Kidney (tissue), 14 donors: ENCODE data around the gene PAX5. TPM values are rescaled to one million over a fixed set of nuclear protein-coding genes. Genes with fewer than 3 reads are reported as not detected.

ENCODE experiments used
- DNase-seq, 5 donors: peaks; one replicate each; pipeline ENCODE4 v3.0.0-alpha.2; 2013 to 2020
- FAIRE-seq: peaks from 2 replicates; lab custom pipeline; 2012; peaks lifted over from hg19 to GRCh38; lab: Jason Lieb, UNC
- H3K27ac ChIP-seq, 2 donors: one replicate each; pipeline ENCODE4 v1.7.0; 2013; ENCODE audit warnings: low read depth in 2 of 2, low read length in 2 of 2, inconsistent platforms in 1 of 2
- H3K27me3 ChIP-seq: one replicate; pipeline ENCODE4 v1.7.1; 2013; ENCODE audit warnings: low read length, inconsistent platforms; ENCODE audit not compliant: control insufficient read depth, insufficient read depth
- H3K36me3 ChIP-seq, 3 donors: one replicate each; pipeline versions ENCODE4 v1.7.0 to v1.7.1; 2013; ENCODE audit warnings: low read length in 3 of 3, control low read depth in 1 of 3, inconsistent platforms in 1 of 3; ENCODE audit not compliant: insufficient read depth in 3 of 3, control insufficient read depth in 2 of 3
- H3K4me1 ChIP-seq, 3 donors: one replicate each; pipeline versions ENCODE4 v1.7.0 to v1.7.1; 2013; ENCODE audit warnings: low read length in 3 of 3, inconsistent platforms in 1 of 3, low read depth in 1 of 3; ENCODE audit not compliant: control insufficient read depth in 2 of 3, insufficient read depth in 2 of 3
- H3K4me3 ChIP-seq, 3 donors: one replicate each; pipeline versions ENCODE4 v1.7.0 to v1.8.1; 2013; ENCODE audit warnings: low read length in 3 of 3, control low read depth in 1 of 3, inconsistent platforms in 1 of 3
- H3K9ac ChIP-seq, 3 donors: one replicate each; pipeline versions ENCODE4 v1.7.0 to v1.7.1; 2013; ENCODE audit warnings: low read length in 3 of 3, control low read depth in 1 of 3, inconsistent platforms in 1 of 3
- H3K9me3 ChIP-seq, 3 donors: one replicate each; pipeline versions ENCODE4 v1.7.0 to v1.7.1; 2013; ENCODE audit warnings: low read length in 3 of 3, control low read depth in 1 of 3, inconsistent platforms in 1 of 3; ENCODE audit not compliant: control insufficient read depth in 2 of 3, insufficient read depth in 1 of 3
- intact Hi-C: fragments of 100-400 bp; cut with DNase I; formaldehyde crosslinking; loops from one replicate; pipeline ENCODE4 v1.11.1; 2022
- polyA plus RNA-seq: library from polyadenylated mRNA; stranded (reverse); fragments of 350-450 nt; fragmentation: Illumina TruSeq; extraction: RNeasy Lipid Tissue Mini Kit (QIAGEN cat#74804); gene quantifications from one replicate; pipeline ENCODE4 v1.2.3, GENCODE V29; 2014; ENCODE audit warnings: low read depth, low replicate concordance; ENCODE audit not compliant: insufficient read depth
- total RNA-seq: library from RNA; stranded (reverse); fragmentation: NEBNext Ultra II Directional; extraction: Animal tissue kit (Norgen Biotek cat#: 25700); gene quantifications from one replicate; pipeline ENCODE4 v1.2.1, GENCODE V29; 2021
- TF ChIP-seq, protein P1 (sequence below): IDR thresholded peaks from 3 replicates; pipeline ENCODE4 v1.5.1; 2012; ENCODE audit warnings: mild to moderate bottlenecking, moderate library complexity, borderline replicate concordance; ENCODE audit not compliant: insufficient read depth; ENCODE audit errors: extremely low read depth
- donor health status: control.
- donor health status: control.
- donor health status: control.
- donor health status: control.
- donor health status: control.
- donor health status: DM: yes; HTN: yes; CAD: no.
- donor health status: Normal renal cell carcinoma (clear cell type).

Gene PAX5
- total and polyA plus RNA-seq, 2 donors from 2014 or later = 2.7 TPM; not detected in 1

GRCh38 chr9:36905101-36906066, 128.7 kb downstream of the PAX5 start:
- no peaks in the 10 kb centered on the region for H3K36me3 ChIP-seq
- no peaks in the 10 kb centered on the region for H3K27me3 ChIP-seq
- H3K27ac ChIP-seq = no peak overlapping the region
- no peak for DNase-seq
- intact Hi-C loops = no loop called here
- no peak overlapping the region for H3K4me3 ChIP-seq
- H3K9ac ChIP-seq = no peak overlapping the region
- TF ChIP-seq, protein P1, sequence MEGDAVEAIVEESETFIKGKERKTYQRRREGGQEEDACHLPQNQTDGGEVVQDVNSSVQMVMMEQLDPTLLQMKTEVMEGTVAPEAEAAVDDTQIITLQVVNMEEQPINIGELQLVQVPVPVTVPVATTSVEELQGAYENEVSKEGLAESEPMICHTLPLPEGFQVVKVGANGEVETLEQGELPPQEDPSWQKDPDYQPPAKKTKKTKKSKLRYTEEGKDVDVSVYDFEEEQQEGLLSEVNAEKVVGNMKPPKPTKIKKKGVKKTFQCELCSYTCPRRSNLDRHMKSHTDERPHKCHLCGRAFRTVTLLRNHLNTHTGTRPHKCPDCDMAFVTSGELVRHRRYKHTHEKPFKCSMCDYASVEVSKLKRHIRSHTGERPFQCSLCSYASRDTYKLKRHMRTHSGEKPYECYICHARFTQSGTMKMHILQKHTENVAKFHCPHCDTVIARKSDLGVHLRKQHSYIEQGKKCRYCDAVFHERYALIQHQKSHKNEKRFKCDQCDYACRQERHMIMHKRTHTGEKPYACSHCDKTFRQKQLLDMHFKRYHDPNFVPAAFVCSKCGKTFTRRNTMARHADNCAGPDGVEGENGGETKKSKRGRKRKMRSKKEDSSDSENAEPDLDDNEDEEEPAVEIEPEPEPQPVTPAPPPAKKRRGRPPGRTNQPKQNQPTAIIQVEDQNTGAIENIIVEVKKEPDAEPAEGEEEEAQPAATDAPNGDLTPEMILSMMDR = no peak
- no peaks in the 10 kb centered on the region for H3K9me3 ChIP-seq
- no peak for FAIRE-seq
- no peaks in the 10 kb centered on the region for H3K4me1 ChIP-seq

DNA sequence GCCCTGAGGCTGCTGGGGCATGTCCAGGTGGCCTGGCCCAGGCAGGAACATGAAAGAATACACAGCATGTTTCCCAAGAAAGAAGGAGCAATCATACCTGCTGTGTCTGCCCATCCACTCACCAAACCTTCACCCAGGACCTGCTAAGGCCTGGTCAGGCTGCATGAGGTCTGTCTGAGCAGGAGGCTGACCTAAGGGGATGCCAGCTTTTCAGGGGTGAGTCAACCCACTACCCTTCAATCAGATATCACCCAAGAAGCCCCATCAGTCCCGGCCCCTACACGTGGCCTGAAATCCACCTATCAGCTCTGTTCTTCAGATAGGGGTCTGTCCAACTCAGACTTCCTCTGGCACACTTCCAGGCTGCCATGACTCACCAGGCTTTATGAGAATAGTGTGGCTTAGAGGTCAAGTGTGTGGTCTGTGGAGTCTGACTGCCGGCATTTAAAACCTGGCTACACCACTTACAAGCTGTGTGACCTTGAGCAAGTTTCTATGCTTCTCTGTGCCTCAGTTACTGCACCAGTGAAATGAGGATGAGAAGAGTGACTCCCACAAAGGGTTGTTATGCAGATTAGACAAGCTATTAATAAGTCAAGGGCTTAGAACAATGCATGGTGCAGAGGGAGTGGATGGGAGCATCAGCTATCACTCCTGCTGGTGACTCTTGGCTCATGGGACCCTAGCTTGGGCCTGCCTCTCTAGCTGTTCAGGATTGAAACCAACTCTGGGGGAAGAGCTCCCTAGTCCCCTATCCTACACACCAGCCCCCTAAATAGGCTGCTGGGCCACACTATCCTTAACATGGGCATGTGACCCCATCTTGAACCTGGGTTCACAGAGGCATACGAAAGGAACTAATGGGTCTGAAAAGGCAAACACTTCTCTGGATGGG, 130.3 kb downstream of the PAX5 start:
- no peak overlapping the region for H3K27ac ChIP-seq
- H3K9me3 ChIP-seq = no peaks in the 10 kb centered on the region
- intact Hi-C loops = no loop called here
- H3K9ac ChIP-seq = no peak overlapping the region
- H3K4me3 ChIP-seq = no peak overlapping the region
- no peak for DNase-seq
- H3K36me3 ChIP-seq = no peaks in the 10 kb centered on the region
- H3K4me1 ChIP-seq = no peaks in the 10 kb centered on the region
- H3K27me3 ChIP-seq = no peaks in the 10 kb centered on the region
- TF ChIP-seq, protein P1 = no peak
- FAIRE-seq = no peak

DNA sequence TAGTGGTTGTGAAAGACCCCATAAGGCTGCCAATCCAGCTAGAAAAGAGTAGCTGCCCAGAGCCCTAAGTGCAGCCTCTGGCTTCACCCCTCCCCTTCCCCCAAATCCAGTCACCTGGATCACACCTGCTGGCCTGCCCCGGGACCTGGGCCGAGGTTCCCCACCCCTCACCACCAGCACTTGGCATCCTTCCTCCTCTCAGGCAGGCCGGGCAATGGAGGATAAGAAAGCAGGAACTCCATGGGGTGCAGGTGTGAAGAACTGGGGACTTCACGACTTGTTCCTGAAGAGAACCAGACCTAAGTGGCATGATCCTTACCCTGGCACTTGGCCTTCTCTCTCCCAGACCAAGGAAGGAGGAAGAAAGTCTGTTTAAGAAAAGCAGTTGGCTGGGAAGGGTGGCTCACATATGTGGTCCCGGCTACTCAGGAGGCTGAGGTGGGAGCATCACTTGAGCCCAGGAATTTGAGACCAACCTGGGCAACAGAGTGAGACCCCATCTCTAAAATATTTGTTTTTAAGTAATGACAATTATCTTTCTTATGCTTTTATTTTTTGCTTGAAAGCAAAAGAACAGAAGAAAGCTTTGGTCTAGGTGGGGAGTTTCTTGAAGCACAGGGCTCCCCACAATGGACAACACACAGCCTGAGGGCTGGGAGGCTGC, 131.1 kb downstream of the PAX5 start:
- H3K9me3 ChIP-seq = no peaks in the 10 kb centered on the region
- H3K9ac ChIP-seq = no peak overlapping the region
- no peak overlapping the region for H3K4me3 ChIP-seq
- TF ChIP-seq, protein P1 = no peak
- FAIRE-seq (no peak), DNase-seq (no peak)
- no peaks in the 10 kb centered on the region for H3K36me3 ChIP-seq
- no peak overlapping the region for H3K27ac ChIP-seq
- no peaks in the 10 kb centered on the region for H3K27me3 ChIP-seq
- no peaks in the 10 kb centered on the region for H3K4me1 ChIP-seq
- intact Hi-C loops = no loop called here
